Mammary epithelial cell (primary cell): ENCODE data around the gene MACROH2A1.

ENCODE experiments used
- CTCF ChIP-seq, 2 donors: IDR thresholded peaks in 1 of 2; conservative IDR thresholded peaks in 1 of 2; 2 replicates each; pipeline ENCODE4 v1.5.1; 2011 to 2012; ENCODE audit warnings: inconsistent platforms in 2 of 2, low read length in 2 of 2, mild to moderate bottlenecking in 2 of 2, control low read depth in 1 of 2, low read depth in 1 of 2; ENCODE audit not compliant: insufficient read depth in 1 of 2; ENCODE audit errors: extremely low read depth in 1 of 2
- EZH2 ChIP-seq: IDR thresholded peaks from 2 replicates; pipeline ENCODE4 v1.6.1; 2012; ENCODE audit warnings: low read length, inconsistent platforms, borderline replicate concordance

GRCh38 chr5:135434591-135435466 is 35.8 kb upstream of the MACROH2A1 start:
- TF ChIP-seq CTCF (conservative IDR thresholded peaks at IDR 0.05 in 1 of 2, IDR thresholded peaks at IDR 0.05 in 1 of 2; ENCODE audit: extremely low read depth in 1 of 2, insufficient read depth in 1 of 2, low read depth in 1 of 2, low read length in 2 of 2): no peak
- TF ChIP-seq EZH2: no peak
